Measurements from ENCODE around the gene BCL6B.
"Not testable (repeated sequence)": the region's sequence is repeated elsewhere in the genome, so short reads cannot be mapped to it uniquely, and the experiment has no call there.

The BCL6B gene

GRCh38 chr17:7022781-7023571 lies at the start of gene BCL6B:
TSS of gene BCL6B (plus strand) at chr17:7023050. CDS start at chr17:7023672, 622 bp downstream.
- DNase-seq (ENCODE audit: low spot score): no peak

DNA sequence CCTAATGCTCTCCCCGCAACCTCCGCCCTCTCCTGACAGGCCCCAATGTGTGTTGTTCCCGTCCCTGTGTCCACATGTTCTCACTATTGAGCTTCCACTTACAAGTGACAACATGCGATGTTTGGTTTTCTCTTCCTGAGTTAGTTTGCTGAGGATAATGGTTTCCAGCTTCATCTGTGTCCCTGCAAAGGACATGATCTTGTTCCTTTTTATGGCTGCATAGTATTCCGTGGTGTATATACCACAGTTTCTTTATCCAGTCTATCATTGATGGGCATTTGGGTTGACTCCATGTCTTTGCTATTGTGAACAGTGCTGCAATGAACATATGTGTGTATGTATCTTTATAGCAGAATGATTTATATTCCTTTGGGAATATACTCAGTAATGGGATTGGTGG lies 43.4 kb upstream of the BCL6B start:
- not testable (repeated sequence) for DNase-seq (ENCODE audit: low spot score)

DNA sequence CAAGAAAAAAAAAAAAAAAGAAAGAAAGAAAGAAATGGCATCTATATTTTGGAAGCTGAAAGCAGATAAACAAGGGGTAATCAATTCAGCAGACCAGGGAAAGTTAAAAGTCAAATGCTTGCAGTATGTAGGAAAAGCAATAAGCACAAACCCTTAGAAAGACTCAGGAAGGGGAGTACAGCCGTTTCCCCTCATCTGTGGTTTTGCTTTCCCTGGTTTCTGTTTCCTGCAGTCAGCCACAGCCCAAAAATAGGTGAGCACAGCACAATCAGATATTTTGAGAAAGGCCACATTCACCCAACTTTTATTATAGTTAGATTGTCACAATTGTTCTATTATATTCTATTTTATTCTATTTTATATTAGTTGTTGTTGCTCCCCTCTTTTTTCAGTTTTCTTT lies 41.4 kb upstream of the BCL6B start:
- DNase-seq (ENCODE audit: low spot score): no peak

DNA sequence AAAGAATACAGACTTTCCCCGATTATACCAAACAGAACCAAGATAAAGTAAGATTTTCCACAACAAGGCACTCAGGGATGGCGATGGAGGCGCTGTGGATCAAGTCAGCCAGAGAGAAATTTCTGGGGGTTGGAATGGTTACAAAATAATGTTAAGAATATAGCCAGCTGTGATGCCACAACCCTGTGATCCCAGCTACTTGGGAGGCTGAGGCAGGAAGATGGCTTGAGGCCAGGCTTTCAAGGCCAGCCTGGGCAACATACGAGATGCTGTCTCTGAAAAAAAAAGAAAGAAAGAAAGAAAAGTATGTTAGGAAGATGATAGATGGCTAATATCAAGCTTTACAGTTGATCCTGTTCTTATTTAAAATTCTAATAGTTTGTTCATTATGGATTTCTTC lies 37.6 kb upstream of the BCL6B start:
- DNase-seq (ENCODE audit: low spot score): no peak

- no peak for DNase-seq (ENCODE audit: low spot score)
Observed at GRCh38 chr17:6986676-6987075, 36.2 kb upstream of the BCL6B start.

DNA sequence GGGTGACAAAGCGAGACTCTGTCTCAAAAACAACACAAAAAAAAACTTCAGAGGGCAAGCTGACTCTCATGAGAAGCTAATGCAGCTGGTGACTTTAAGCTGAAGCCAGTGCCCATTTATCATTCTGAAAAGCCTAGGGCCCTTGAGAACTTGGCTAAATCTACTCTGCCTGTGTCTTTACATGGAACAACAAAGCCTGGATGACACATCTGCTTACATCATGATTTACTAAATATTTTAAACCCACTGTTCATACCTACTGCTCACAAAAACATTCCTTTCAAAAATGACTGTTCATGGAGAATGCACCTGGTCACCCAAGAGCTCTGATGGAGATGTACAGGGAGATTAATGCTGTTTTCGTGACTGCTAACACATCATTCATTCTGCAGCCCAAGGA lies 33.1 kb upstream of the BCL6B start:
- DNase-seq (ENCODE audit: low spot score): no peak

DNA sequence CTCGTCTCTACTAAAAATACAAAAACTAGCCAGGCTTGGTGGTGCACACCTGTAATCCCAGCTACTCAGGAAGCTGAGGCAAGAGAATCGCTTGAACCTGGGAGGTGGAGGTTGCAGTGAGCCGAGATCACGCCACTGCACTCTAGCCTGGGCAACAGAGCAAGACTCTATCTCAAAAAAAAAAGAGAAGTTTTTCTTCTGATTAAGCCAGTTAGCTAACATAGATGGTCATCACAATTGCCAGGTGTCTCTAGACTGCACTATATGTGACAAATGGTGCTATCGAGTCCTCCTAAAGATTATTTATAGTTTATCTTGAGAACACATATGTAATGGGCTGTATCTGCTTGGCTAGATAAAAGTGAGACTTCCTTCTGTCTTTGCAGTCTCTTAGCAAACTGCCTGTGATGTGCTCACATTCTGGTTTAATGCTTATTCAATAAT lies 29.2 kb upstream of the BCL6B start:
- not testable (repeated sequence) for DNase-seq (ENCODE audit: low spot score)

- no peak for DNase-seq (ENCODE audit: low spot score)
Observed at GRCh38 chr17:6994118-6994598, 28.7 kb upstream of the BCL6B start.

DNA sequence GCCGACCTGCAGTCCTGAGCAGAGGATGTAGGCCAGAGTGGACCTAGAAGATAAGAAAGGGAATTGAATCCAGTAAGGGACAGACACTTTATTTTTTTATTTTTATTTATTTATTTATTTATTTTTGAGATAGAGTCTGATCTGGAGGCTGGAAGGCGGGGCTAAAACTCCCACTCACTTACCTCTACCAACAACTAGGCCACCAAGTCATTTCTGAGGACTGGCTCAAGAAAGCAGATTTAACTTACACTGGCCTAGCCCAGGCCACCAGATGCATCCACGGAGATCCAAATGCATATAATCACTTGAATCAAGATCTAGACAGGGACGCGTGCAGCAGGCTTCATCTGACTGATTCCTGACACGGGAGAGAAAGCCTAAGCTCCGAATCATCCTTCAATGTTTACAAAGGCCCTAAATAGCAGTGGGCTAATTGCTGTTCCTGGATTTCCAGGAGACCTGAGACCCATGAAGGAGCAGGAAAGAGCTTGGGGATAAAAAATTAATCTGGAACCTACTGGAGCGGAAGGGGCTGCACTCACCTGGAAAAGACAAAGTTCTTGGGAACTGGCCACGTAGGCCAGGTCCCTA lies 28.1 kb upstream of the BCL6B start:
- DNase-seq (ENCODE audit: low spot score): no peak

DNA sequence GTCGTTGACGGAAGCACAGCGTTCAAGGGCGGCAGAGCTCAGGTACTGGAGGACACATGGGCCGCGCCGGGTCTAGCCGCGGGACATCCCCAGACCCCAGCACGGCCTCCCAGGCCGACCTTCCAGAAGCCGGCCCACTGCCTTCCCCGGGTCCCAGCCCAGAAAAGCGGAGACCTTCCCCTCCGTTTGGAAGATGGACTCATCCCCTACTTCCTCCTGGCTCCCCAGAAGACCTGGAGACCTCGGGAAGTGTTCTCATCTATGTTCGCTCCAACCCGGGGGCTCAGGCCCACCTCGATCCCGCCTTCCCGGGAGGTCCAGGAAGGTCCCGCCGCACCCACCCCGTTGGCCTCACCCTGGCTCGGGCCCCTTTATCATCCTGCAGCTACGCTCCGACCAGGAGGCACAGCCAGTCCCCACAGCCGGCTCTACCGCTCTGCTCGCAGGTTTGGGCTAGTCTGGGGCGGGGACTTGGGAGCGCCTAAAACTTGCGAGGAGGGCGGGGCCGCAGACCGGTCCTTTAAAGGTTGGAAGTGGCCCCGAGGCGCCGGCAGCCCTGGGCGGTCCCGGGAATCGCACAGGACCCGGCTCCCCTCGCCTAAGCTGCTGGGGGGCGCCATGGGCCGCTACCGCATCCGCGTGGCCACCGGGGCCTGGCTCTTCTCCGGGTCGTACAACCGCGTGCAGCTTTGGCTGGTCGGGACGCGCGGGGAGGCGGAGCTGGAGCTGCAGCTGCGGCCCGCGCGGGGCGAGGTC lies 27.2 kb upstream of the BCL6B start, which contains the start of gene ALOX12:
Gene ALOX12 (plus strand): TSS at position 550 of the 756 bp plus-strand sequence. CDS start 69 bp downstream, at position 619.
- no peak for DNase-seq (ENCODE audit: low spot score)

- no peak for DNase-seq (ENCODE audit: low spot score)
Observed at GRCh38 chr17:6996256-6997011, 26.4 kb upstream of the BCL6B start.

GRCh38 chr17:6997171-6997570 lies 25.7 kb upstream of the BCL6B start:
- DNase-seq (ENCODE audit: low spot score): no peak

DNA sequence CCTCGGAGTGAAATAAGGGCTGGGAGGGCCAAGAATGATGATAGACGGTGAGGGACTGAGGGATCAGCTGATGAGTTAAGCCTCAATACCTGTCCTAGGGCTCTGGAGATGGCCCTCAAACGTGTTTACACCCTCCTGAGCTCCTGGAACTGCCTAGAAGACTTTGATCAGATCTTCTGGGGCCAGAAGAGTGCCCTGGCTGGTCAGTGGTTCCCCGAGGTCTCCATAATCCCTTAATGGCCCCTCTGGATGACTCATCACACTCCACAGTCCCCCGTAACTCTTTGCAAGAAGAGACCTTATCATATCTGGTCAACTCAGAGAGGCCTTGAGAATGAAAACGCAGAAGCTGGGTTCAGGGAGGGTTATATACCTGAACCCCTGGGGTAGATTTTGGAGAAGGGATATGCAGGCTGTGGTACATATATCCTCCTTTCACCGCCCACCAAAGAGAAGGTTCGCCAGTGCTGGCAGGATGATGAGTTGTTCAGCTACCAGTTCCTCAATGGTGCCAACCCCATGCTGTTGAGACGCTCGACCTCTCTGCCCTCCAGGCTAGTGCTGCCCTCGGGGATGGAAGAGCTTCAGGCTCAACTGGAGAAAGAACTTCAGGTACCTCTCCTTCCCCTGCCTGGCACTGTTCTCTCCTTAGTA lies 23.9 kb upstream of the BCL6B start:
- no peak for DNase-seq (ENCODE audit: low spot score)

GRCh38 chr17:7001318-7001961 lies 21.4 kb upstream of the BCL6B start:
- DNase-seq (ENCODE audit: low spot score): no peak

DNA sequence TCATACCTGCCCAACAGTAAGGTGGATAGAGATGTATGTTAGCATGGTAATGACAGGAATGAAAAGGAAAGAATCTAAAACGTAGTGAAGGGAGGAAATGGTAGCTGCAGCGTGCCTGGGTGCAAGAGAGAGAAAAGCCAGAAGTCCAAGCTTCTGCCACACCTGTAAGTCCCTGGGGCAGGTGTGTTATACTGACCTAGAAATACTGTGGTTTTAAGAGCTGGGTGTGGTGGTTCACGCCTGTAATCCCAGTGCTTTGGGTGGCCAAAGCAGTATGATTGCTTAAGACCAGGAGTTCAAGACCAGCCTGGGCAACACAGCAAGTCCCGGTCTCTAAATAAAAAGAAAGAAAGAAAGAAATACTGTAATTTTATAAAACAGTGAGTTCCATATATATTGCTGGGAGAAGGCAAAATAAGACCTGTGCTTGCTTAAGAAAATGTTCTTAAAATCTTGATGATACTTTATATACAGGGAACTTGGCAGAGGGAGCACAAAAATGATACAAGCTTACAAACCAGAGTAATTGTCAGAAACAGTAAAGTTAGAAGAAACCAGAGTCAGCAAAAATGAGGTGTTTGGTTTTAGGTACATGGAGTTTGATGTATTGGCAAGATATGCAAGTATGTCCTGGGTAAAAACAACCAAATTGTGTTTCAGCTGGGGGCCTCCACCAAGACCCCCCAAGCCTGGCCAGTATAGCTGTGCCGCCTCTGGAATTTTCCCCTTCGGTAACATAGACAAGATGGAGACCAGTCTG lies 20.4 kb upstream of the BCL6B start:
- no peak for DNase-seq (ENCODE audit: low spot score)

GRCh38 chr17:7003745-7004144 lies 19.1 kb upstream of the BCL6B start:
- DNase-seq (ENCODE audit: low spot score): no peak

DNA sequence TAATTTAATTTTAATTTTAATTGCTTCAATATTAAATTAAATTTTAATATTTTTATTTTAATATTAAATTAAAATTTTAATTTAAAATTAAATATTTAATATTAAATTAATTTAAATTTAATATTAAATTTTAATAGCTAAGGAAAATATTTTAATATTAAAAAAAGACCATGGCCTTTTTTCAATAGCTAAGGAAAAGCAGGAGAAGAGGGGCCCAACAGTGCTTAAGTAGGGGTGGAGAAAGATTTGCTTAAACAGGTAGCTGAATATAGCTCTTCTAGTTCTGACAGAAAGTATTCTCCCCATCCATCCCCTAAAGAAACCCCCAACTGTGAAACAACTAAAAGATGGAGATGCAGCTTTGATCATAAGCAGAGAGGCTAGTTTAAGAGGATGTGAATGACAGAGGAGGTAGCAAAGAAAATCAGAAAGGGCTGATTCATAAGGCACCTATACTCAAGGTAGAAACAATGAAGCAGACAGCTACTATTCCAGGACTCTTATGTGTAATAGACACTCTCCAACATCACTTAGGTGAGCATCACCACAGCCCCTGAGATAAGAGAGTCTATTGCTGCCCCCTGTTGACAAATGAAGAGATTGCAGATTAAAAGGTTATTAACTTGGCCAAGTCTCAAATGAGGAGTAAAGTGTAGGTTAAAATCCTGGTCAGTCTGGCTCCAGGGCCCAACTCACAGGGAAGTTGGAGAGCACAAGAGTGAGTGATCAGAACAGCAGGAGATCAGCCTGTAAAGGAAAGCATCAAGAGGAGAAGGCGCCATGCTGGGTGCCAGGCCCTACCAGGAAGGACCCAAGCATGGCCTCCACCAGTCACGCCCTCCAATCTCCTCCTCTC lies 18.2 kb upstream of the BCL6B start:
- DNase-seq (ENCODE audit: low spot score): peak; percentile 83

- no peak for DNase-seq (ENCODE audit: low spot score)
Observed at GRCh38 chr17:7005716-7006115, 17.1 kb upstream of the BCL6B start.

- DNase-seq (ENCODE audit: low spot score): peak; percentile 18
Observed at GRCh38 chr17:7007143-7007542, 15.7 kb upstream of the BCL6B start.

Data from cerebellar cortex (tissue), 1 donor.